Fibroblast of lung (primary cell): ENCODE data around the gene DDO. TPM values are rescaled to one million over a fixed set of nuclear protein-coding genes. Genes with fewer than 3 reads are reported as not detected.

Experiments
- DNase-seq, 2 donors: peaks; one replicate each; pipeline versions ENCODE4 v3.0.0 to v3.0.0-alpha.2; 2010; ENCODE audit warnings: low read depth in 2 of 2
- H2AFZ ChIP-seq: 2 replicates; pipeline ENCODE4 v1.5.1; 2012; ENCODE audit warnings: low read length, control low read depth, inconsistent platforms
- H3K27ac ChIP-seq: 2 replicates; pipeline ENCODE4 v1.5.1; 2011; ENCODE audit warnings: low read length, control low read depth; ENCODE audit not compliant: insufficient read depth
- H3K27me3 ChIP-seq: 2 replicates; pipeline ENCODE4 v1.5.1; 2011; ENCODE audit warnings: mild to moderate bottlenecking, low read length; ENCODE audit not compliant: control insufficient read depth, insufficient read depth
- H3K36me3 ChIP-seq: 2 replicates; pipeline ENCODE4 v1.5.1; 2011; ENCODE audit warnings: low read length; ENCODE audit not compliant: control insufficient read depth, insufficient read depth
- H3K4me1 ChIP-seq: 2 replicates; pipeline ENCODE4 v1.5.1; 2011; ENCODE audit warnings: low read length; ENCODE audit not compliant: control insufficient read depth, insufficient read depth; ENCODE audit errors: extremely low read depth
- H3K4me2 ChIP-seq: 2 replicates; pipeline ENCODE4 v1.5.1; 2011; ENCODE audit warnings: low read length, control low read depth; ENCODE audit not compliant: insufficient read depth; ENCODE audit errors: extremely low read depth
- H3K4me3 ChIP-seq, 4 experiments: fragments of 200-600 bp in 1 of 4; sonication (generic) in 1 of 4; replicated peaks in 1 of 4; 2 replicates each; pipeline ENCODE4 v1.5.1; 2011 to 2016; ENCODE audit warnings: low read length in 4 of 4, low read depth in 3 of 4, mild to moderate bottlenecking in 3 of 4, control low read depth in 2 of 4, inconsistent platforms in 1 of 4, mixed read lengths in 1 of 4; ENCODE audit not compliant: insufficient read depth in 1 of 4; ENCODE audit errors: control extremely low read depth in 1 of 4
- H3K79me2 ChIP-seq: 2 replicates; pipeline ENCODE4 v1.5.1; 2012; ENCODE audit warnings: mild to moderate bottlenecking, low read length, inconsistent platforms; ENCODE audit not compliant: control insufficient read depth, insufficient read depth
- H3K9ac ChIP-seq: 2 replicates; pipeline ENCODE4 v1.5.1; 2011; ENCODE audit warnings: mild to moderate bottlenecking, low read length, control low read depth; ENCODE audit not compliant: insufficient read depth
- H3K9me3 ChIP-seq: 2 replicates; pipeline ENCODE4 v1.5.1; 2012; ENCODE audit warnings: low read depth, low read length; ENCODE audit not compliant: control insufficient read depth, insufficient read depth
- H4K20me1 ChIP-seq: 2 replicates; pipeline ENCODE4 v1.5.1; 2011; ENCODE audit warnings: low read length; ENCODE audit not compliant: control insufficient read depth, insufficient read depth; ENCODE audit errors: extremely low read depth
- CTCF ChIP-seq, 2 donors: IDR thresholded peaks in 1 of 2; conservative IDR thresholded peaks in 1 of 2; 1 replicate in 1 of 2; 2 replicates in 1 of 2; pipeline ENCODE4 v1.5.1; 2011 to 2012; ENCODE audit warnings: low read length in 2 of 2, control low read depth in 1 of 2, inconsistent platforms in 1 of 2, low read depth in 1 of 2, mild to moderate bottlenecking in 1 of 2
- EZH2 ChIP-seq: IDR thresholded peaks from 2 replicates; pipeline ENCODE4 v1.5.1; 2012; ENCODE audit warnings: low read length, control low read depth, mild to moderate bottlenecking; ENCODE audit errors: missing control alignments
- polyA plus RNA-seq, 2 donors: library from polyadenylated mRNA; depleted of rRNA in 1 of 2; stranded (reverse) in 1 of 2; unstranded in 1 of 2; fragments of >200 nt; gene quantifications; 2 replicates each; pipeline ENCODE4 v1.2.1, GENCODE V29; 2011 to 2012; ENCODE audit warnings: missing spikeins in 1 of 2
- total RNA-seq: library from RNA; depleted of rRNA; stranded (reverse); fragments of >200 nt; gene quantifications from 2 replicates; pipeline ENCODE4 v1.2.1, GENCODE V29; 2014

DDO gene
- total and polyA plus RNA-seq, 2 donors (not counting 1 experiment from before 2014, with no cell fraction given) = 3.9 to 12.2 TPM

DNA sequence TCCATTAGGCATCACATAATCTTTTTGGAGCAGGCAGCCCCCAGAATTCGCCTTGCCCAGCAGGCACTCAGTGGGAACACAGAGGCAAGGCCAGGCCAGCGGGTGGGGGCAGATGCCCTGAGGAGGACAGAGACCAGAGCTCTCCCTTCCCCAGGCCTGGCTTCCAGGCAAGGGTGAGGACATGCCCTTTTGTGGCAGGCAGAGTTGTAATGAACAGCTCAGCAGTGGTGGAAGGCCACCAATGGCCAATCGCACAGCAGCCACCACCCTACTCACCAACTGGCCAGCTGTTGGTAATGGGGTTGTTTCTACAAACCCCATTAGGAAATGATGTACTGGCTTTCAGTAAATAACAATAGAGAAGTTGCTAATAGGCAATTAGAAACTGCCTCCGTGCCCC is 15.4 kb upstream of the DDO start:
- H4K20me1 ChIP-seq = no peaks in the 10 kb centered on the region
- no peak overlapping the region for H3K9ac ChIP-seq
- H3K27ac ChIP-seq = no peak overlapping the region
- TF ChIP-seq CTCF (conservative IDR thresholded peaks at IDR 0.05 in 1 of 2, IDR thresholded peaks at IDR 0.05 in 1 of 2; ENCODE audit: low read depth in 1 of 2, low read length in 2 of 2) (no peak), EZH2 (no peak)
- H3K27me3 ChIP-seq = peaks cover 14% of the 10 kb centered on the region
- no peak for DNase-seq
- H3K36me3 ChIP-seq = no peaks in the 10 kb centered on the region
- no peak overlapping the region for H3K4me3 ChIP-seq
- no peak overlapping the region for H2AFZ ChIP-seq
- H3K4me1 ChIP-seq = no peaks in the 10 kb centered on the region
- H3K4me2 ChIP-seq = no peak overlapping the region
- no peaks in the 10 kb centered on the region for H3K9me3 ChIP-seq
- H3K79me2 ChIP-seq = no peaks in the 10 kb centered on the region

- no peaks in the 10 kb centered on the region for H3K4me1 ChIP-seq
- H3K79me2 ChIP-seq = no peaks in the 10 kb centered on the region
- H3K27ac ChIP-seq = no peak overlapping the region
- no peaks in the 10 kb centered on the region for H4K20me1 ChIP-seq
- TF ChIP-seq EZH2 = no peak
- no peak for TF ChIP-seq CTCF (conservative IDR thresholded peaks at IDR 0.05 in 1 of 2, IDR thresholded peaks at IDR 0.05 in 1 of 2; ENCODE audit: low read depth in 1 of 2, low read length in 2 of 2)
- no peak overlapping the region for H3K4me3 ChIP-seq
- no peaks in the 10 kb centered on the region for H3K36me3 ChIP-seq
- H3K4me2 ChIP-seq = no peak overlapping the region
- H3K27me3 ChIP-seq = peaks cover 14% of the 10 kb centered on the region
- DNase-seq = no peak
- no peak overlapping the region for H3K9ac ChIP-seq
- no peaks in the 10 kb centered on the region for H3K9me3 ChIP-seq
- H2AFZ ChIP-seq = no peak overlapping the region
Observed at GRCh38 chr6:110430236-110430635, 14.9 kb upstream of the DDO start.

GRCh38 chr6:110428153-110428552 is 12.8 kb upstream of the DDO start:
- Histone ChIP-seq H3K27ac (no peak overlapping the region), H3K9me3 (no peaks in the 10 kb centered on the region), H3K27me3 (peaks cover 17% of the 10 kb centered on the region), H3K79me2 (no peaks in the 10 kb centered on the region), H3K4me2 (no peak overlapping the region), H3K9ac (no peak overlapping the region), H3K36me3 (no peaks in the 10 kb centered on the region), H4K20me1 (no peaks in the 10 kb centered on the region), H2AFZ (no peak overlapping the region), H3K4me1 (no peaks in the 10 kb centered on the region), H3K4me3 (no peak overlapping the region)
- DNase-seq = no peak
- TF ChIP-seq CTCF (conservative IDR thresholded peaks at IDR 0.05 in 1 of 2, IDR thresholded peaks at IDR 0.05 in 1 of 2; ENCODE audit: low read depth in 1 of 2, low read length in 2 of 2) = no peak
- TF ChIP-seq EZH2 = no peak
